Stomach smooth muscle (tissue), 2 donors: ENCODE measurements around the gene IFT88.

ENCODE experiments used
- H3K27ac ChIP-seq: one replicate; pipeline ENCODE4 v1.7.0; 2013; ENCODE audit warnings: mild to moderate bottlenecking, low read length, inconsistent platforms
- H3K27me3 ChIP-seq, 2 donors: one replicate each; pipeline ENCODE4 v1.7.0; 2013; ENCODE audit warnings: low read length in 2 of 2; ENCODE audit not compliant: insufficient read depth in 2 of 2, control insufficient read depth in 1 of 2
- H3K36me3 ChIP-seq, 2 donors: one replicate each; pipeline ENCODE4 v1.7.0; 2013; ENCODE audit warnings: low read length in 2 of 2; ENCODE audit not compliant: control insufficient read depth in 2 of 2, insufficient read depth in 2 of 2
- H3K4me1 ChIP-seq: one replicate; pipeline ENCODE4 v1.7.0; 2013; ENCODE audit warnings: low read length; ENCODE audit not compliant: control insufficient read depth, insufficient read depth
- H3K4me3 ChIP-seq, 2 donors: one replicate each; pipeline ENCODE4 v1.7.0; 2013; ENCODE audit warnings: low read length in 2 of 2
- H3K9ac ChIP-seq, 2 donors: one replicate each; pipeline ENCODE4 v1.7.0; 2013; ENCODE audit warnings: low read length in 2 of 2, mild to moderate bottlenecking in 1 of 2
- H3K9me3 ChIP-seq, 2 donors: one replicate each; pipeline ENCODE4 v1.7.0; 2013; ENCODE audit warnings: low read length in 2 of 2; ENCODE audit not compliant: control insufficient read depth in 2 of 2
- donor health status: healthy.
- donor health status: Pancreatic carcinoma.

The IFT88 gene

DNA sequence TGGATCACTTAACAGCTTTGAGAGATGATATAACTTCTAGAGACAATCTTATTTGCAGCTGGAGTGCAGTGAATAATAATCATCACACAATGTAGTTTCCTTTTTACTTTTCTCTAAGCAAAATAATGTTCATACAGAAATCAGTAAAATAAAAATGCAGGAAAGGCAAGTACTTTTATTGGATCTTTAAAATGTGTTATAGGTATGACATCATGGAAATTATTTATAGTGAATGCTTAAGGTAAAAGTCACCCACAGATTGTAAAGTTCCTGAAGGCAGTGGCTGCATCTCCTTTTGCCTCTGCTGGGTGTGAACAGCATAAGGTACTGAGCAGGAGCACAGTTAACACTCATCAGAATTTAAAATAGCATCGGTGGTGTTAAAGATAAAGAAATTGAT is 119.2 kb downstream of the IFT88 start:
- Histone ChIP-seq H3K27ac (no peak overlapping the region), H3K9me3 (no peaks in the 10 kb centered on the region), H3K36me3 (peaks cover 2 to 3% of the 10 kb centered on the region in 2 donors), H3K4me3 (no peak overlapping the region), H3K4me1 (no peaks in the 10 kb centered on the region), H3K27me3 (no peaks in the 10 kb centered on the region), H3K9ac (no peak overlapping the region)

DNA sequence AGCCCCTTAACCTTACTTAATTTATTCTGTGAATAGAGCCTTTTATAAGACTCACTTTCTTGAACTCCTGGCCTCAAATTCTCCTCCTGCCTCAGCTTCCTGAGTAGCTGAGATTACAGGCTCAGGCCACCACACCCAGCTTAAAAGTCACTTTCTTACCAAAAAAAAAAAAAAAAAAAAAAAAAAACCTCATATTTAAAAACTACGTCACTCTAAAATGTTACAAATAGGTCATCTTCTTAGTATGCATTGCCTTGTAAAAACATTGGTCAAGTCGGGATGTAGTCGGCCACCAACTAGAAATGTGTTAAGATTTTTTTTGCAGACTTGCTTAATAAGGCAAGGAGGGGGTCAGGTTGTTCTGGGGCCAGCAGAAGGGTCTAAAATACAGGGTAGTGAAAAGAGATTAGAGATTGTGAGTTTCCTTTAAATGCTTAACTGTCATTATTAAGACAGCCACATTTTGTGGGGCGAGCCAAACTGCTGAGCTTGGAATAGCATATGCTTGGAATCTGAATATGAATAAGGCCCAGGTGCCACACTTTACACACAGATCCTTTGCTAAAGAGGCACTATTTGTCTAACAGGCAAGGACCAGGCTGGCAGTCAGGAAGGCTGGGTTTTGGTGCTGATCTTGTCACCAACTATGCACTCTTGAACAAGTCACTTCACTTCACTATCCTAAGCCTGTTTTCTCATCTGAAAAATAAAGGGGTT is 120.1 kb downstream of the IFT88 start:
- H3K36me3 ChIP-seq: peaks cover 2 to 3% of the 10 kb centered on the region in 2 donors
- H3K9me3 ChIP-seq: no peaks in the 10 kb centered on the region
- no peak overlapping the region for H3K27ac ChIP-seq
- H3K9ac ChIP-seq: no peak overlapping the region
- H3K4me3 ChIP-seq: no peak overlapping the region
- no peaks in the 10 kb centered on the region for H3K27me3 ChIP-seq
- no peaks in the 10 kb centered on the region for H3K4me1 ChIP-seq

DNA sequence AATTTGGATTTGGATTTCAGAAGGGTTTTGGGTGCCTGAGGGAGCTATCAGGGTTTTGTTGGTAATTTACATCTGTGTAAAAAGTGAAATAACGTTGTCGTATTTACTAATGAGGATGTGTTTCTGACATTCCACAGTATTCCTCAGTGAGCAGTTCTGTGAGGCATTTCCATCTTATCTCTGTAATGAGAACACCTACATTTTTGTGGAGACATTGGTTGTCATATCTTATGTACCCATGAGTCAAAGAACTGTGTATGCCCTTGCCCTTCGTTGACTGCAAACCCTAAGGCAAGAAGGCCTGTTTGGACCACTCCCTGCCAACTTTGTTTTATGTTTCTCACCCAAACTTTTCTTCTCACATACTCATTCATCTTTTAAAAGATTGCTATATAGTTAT is 122.3 kb downstream of the IFT88 start:
- peaks cover 2 to 3% of the 10 kb centered on the region in 2 donors for H3K36me3 ChIP-seq

DNA sequence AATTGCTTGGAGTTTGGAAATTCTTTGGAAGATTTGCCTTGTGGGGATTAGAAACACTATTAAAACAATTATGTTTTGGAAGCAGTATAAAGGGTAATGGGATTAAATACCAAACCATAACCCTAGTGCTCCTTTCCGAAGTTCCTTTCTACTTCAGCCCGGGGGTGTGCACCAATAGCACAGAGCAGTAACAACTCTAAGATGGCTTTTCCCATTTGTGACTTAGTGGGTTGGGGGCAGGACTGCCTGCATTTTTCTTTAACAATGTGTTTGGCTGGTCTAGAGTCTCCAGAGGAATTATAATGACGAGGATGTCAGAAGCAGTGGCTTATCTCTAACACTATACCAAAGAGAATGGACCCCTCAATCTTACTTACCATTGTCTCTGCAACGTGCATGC is 124.7 kb downstream of the IFT88 start:
- Histone ChIP-seq H3K4me3 (no peak overlapping the region), H3K27me3 (no peaks in the 10 kb centered on the region), H3K9ac (no peak overlapping the region), H3K4me1 (no peaks in the 10 kb centered on the region), H3K36me3 (peaks cover 2 to 3% of the 10 kb centered on the region in 2 donors), H3K27ac (no peak overlapping the region), H3K9me3 (no peaks in the 10 kb centered on the region)

More for the DNA sequence above, 122.3 kb downstream of the IFT88 start:
- Histone ChIP-seq H3K9me3 (no peaks in the 10 kb centered on the region), H3K9ac (no peak overlapping the region), H3K4me3 (no peak overlapping the region), H3K27ac (no peak overlapping the region), H3K4me1 (no peaks in the 10 kb centered on the region), H3K27me3 (no peaks in the 10 kb centered on the region)

DNA sequence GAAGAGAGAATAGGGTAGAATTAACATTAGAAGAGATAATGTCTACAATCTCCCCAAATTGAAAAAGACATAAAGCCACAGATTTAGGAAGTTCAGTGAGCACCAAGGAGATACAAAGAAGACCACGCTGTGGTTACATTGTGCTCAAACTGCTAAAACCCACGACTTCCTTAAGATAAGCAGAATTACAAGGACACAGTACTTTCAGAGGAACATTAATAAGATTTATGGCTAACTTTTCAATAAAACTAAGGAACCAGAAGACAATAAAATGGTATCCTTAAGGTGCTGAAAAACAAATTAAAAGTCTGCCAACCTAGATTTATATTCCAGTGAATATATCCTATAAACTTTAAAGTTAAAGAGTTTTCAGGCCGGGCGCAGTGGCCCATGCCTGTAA is 129.1 kb downstream of the IFT88 start:
- no peak overlapping the region for H3K9ac ChIP-seq
- no peak overlapping the region for H3K4me3 ChIP-seq
- H3K27me3 ChIP-seq: no peaks in the 10 kb centered on the region
- H3K27ac ChIP-seq: no peak overlapping the region
- H3K36me3 ChIP-seq: no peaks in the 10 kb centered on the region
- no peaks in the 10 kb centered on the region for H3K9me3 ChIP-seq
- no peaks in the 10 kb centered on the region for H3K4me1 ChIP-seq

DNA sequence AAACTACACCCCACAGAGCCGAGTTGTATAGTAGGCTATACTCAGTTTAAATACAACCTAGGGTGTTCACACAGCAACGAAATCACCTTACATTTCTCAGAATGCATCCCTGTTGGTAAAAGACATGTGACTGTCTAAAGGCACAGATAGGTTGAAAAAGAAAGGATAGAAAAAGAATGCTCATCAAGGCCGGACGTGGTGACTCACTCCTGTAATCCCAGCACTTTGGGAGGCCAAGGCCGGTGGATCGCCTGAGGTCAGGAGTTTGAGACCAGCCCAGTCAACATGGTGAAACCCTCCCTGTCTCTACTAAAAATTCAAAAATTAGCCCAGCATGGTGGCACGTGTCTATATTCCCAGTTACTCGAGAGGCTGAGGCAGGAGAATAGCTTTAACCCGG is 132.8 kb downstream of the IFT88 start:
- no peak overlapping the region for H3K9ac ChIP-seq
- H3K27me3 ChIP-seq: no peaks in the 10 kb centered on the region
- H3K27ac ChIP-seq: no peak overlapping the region
- H3K36me3 ChIP-seq: no peaks in the 10 kb centered on the region
- H3K4me1 ChIP-seq: peaks cover 12% of the 10 kb centered on the region
- no peaks in the 10 kb centered on the region for H3K9me3 ChIP-seq
- H3K4me3 ChIP-seq: no peak overlapping the region

DNA sequence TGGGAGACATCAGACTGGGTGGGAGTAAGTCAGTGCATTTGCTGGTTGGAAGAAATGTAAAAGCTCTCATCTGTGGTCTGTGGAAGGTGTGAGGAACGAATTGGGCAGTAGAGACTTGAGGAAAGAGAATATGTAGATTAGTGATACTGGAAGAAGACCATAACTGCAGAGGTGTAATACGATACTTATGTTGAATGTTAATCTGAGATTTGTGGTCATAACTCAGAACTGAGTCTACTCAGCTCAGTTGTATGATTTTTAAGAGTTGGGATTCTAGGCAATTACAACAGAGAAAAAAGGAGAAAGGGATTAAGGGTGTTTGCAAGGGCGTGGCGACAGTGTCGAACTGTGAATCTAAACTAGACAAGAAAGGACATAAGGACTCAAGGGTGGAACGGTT is 133.3 kb downstream of the IFT88 start:
- H3K36me3 ChIP-seq: no peaks in the 10 kb centered on the region
- H3K4me3 ChIP-seq: no peak overlapping the region
- H3K9ac ChIP-seq: no peak overlapping the region
- H3K27ac ChIP-seq: no peak overlapping the region
- H3K9me3 ChIP-seq: no peaks in the 10 kb centered on the region
- H3K27me3 ChIP-seq: no peaks in the 10 kb centered on the region
- peaks cover 13% of the 10 kb centered on the region for H3K4me1 ChIP-seq

DNA sequence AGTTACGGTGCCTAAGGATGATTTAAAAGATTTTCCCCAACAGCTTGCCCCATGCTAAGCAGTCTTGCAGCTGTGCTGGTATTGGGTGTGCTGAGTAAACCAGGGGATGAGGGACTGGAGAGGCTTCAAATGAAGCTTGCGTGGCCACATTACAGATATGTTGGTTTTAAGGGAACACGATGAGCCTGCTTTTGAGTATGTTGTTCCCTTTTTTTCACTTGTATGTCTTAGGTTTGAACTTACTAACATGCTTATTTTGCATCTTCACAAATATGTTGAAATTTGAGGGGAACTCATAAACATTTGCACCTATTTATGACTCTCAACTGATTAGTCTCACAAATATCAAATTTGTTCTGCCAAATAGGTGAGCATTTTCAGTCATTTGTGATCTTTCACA is 134.5 kb downstream of the IFT88 start:
- Histone ChIP-seq H3K4me1 (peaks cover 13% of the 10 kb centered on the region), H3K36me3 (no peaks in the 10 kb centered on the region), H3K4me3 (no peak overlapping the region), H3K27ac (no peak overlapping the region), H3K9ac (no peak overlapping the region), H3K9me3 (no peaks in the 10 kb centered on the region), H3K27me3 (no peaks in the 10 kb centered on the region)

DNA sequence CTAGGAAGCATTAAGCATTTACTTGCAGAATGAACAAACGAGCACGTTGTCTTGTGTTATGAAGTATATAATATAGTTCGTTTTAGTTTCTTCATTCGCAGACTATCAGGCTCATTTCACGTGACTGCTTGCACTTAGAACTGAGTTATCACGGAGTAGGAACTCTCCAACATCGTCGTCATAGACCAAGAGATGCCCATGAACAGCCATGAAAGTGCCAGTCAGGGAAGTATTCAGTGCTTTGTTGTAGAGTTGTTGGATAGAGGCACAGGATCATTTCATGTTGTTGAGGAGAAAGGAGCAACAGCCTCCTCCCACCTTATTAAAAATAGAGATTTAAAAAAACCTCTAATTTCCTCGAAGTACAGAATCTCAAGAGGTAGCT is 135.6 kb downstream of the IFT88 start:
- Histone ChIP-seq H3K4me3 (peak overlapping the region; percentile 80 to 83), H3K9me3 (no peaks in the 10 kb centered on the region), H3K36me3 (no peaks in the 10 kb centered on the region), H3K4me1 (peaks cover 13% of the 10 kb centered on the region), H3K9ac (peak overlapping the region; percentile 68 to 72), H3K27ac (no peak overlapping the region), H3K27me3 (no peaks in the 10 kb centered on the region)

DNA sequence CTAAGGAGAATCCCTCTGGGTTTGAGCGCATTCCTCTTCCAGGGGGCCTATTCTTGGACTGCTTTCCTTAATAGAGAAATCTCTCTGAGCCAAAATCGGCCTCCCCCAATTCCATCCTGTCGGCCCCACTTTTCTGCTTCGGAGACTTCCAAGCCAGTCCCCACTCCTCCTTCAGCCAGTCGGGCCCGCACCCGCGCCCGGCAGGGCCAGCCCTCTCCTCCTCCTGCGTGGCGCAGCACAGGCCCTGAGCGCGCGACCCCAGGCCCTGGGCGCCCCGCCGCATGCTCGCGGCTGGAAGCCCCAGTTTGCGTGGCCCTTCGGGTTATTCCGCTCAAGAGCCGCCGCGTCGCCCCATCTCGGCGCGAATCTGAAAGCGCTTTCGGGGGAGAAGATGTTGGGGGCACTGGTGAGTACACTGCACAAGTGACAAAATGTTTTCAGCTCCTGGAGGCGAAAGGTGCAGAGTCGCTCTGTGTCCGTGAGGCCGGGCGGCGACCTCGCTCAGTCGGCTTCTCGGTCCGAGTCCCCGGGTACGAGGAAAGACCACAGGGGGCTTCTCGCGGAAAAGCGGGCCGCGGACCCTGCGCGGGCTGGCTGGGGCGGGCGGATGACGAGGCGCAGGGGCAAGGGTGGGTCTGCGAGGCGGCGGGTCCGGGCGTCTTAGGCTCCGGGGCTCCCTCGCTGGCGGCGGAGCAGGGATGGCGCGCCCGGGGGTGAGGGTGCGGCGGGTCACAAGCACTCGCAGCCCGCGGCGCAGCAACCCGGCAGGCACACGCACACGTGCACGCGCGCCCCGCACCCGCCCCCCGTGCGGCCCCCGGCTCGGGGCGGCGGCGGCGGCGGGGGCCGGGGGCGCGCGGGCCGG is 136.2 kb downstream of the IFT88 start, which contains the start of gene IL17D:
IL17D (plus strand) TSS at position 785 of the 865 bp plus-strand sequence. CDS start 303 bp downstream, outside the sequence.
- Histone ChIP-seq H3K36me3 (no peaks in the 10 kb centered on the region), H3K27me3 (no peaks in the 10 kb centered on the region), H3K27ac (peak within 1 kb of the TSS; percentile 37), H3K9ac (peak within 1 kb of the TSS; percentile 68 to 72), H3K4me3 (peak within 1 kb of the TSS; percentile 80 to 83), H3K4me1 (peaks cover 13% of the 10 kb centered on the region), H3K9me3 (no peaks in the 10 kb centered on the region)
